HepG2 (cell line): ENCODE data around the gene CDHR5.

ENCODE experiments used
- EZH2 ChIP-seq: conservative IDR thresholded peaks from 2 replicates; pipeline ENCODE4 v1.6.1; 2012; ENCODE audit warnings: mild to moderate bottlenecking, low read depth, low read length, moderate library complexity
- JUN ChIP-seq: sonication (generic); formaldehyde crosslinking; IDR thresholded peaks from 2 replicates; pipeline ENCODE4 v1.4.0; 2020; ENCODE audit warnings: mild to moderate bottlenecking, missing genetic modification reagents
- KDM5A ChIP-seq: fragments of 200-600 bp; sonication (generic); IDR thresholded peaks from 2 replicates; pipeline ENCODE4 v1.7.0; 2018; ENCODE audit warnings: antibody characterized with exemption, mild to moderate bottlenecking, low read length, borderline replicate concordance
- NFKB2 ChIP-seq: sonication (generic); formaldehyde crosslinking; IDR thresholded peaks from 2 replicates; pipeline ENCODE4 v1.4.0; 2020; ENCODE audit warnings: missing genetic modification reagents, borderline replicate concordance
- POLR2AphosphoS2 ChIP-seq: IDR thresholded peaks from 2 replicates; pipeline ENCODE4 v1.6.1; 2011; ENCODE audit warnings: low read depth, low read length, improper control_type of control experiment
- ZNF224 ChIP-seq: sonication (generic); formaldehyde crosslinking; IDR thresholded peaks from 2 replicates; pipeline ENCODE4 v1.5.0; 2020; ENCODE audit warnings: mild to moderate bottlenecking, missing genetic modification reagents
- ZNF292 ChIP-seq: sonication (generic); formaldehyde crosslinking; IDR thresholded peaks from 2 replicates; pipeline ENCODE4 v1.8.1; 2022; ENCODE audit warnings: mild to moderate bottlenecking, low read depth, missing genetic modification reagents, borderline replicate concordance
- ZNF431 ChIP-seq: sonication (generic); formaldehyde crosslinking; IDR thresholded peaks from 2 replicates; pipeline ENCODE4 v1.9.0; 2022; ENCODE audit warnings: missing genetic modification reagents, low read depth, mild to moderate bottlenecking, borderline replicate concordance
- TF ChIP-seq, protein P1 (sequence below): sonication (generic); formaldehyde crosslinking; IDR thresholded peaks from 2 replicates; pipeline ENCODE4 v1.5.1; 2020; ENCODE audit warnings: missing genetic modification reagents, mild to moderate bottlenecking, borderline replicate concordance
- TF ChIP-seq, protein P2 (sequence below): sonication (generic); formaldehyde crosslinking; IDR thresholded peaks from 2 replicates; pipeline ENCODE4 v1.5.0; 2020; ENCODE audit warnings: mild to moderate bottlenecking, missing genetic modification reagents, moderate library complexity
- TF ChIP-seq, protein P3 (sequence below): IDR thresholded peaks from 2 replicates; pipeline ENCODE4 v1.6.1; 2012; ENCODE audit warnings: low read depth, low read length, improper control_type of control experiment
- TF ChIP-seq, protein P4 (sequence below): sonication (generic); formaldehyde crosslinking; IDR thresholded peaks from 2 replicates; pipeline ENCODE4 v1.4.0; 2020; ENCODE audit warnings: missing genetic modification reagents
- TF ChIP-seq, protein P5 (sequence below): sonication (generic); formaldehyde crosslinking; IDR thresholded peaks from 2 replicates; pipeline ENCODE4 v1.4.0; 2020; ENCODE audit warnings: missing genetic modification reagents
- TF ChIP-seq, protein P6 (sequence below): sonication (generic); formaldehyde crosslinking; IDR thresholded peaks from 2 replicates; pipeline ENCODE4 v1.5.0; 2020; ENCODE audit warnings: missing genetic modification reagents, mild to moderate bottlenecking, borderline replicate concordance

DNA sequence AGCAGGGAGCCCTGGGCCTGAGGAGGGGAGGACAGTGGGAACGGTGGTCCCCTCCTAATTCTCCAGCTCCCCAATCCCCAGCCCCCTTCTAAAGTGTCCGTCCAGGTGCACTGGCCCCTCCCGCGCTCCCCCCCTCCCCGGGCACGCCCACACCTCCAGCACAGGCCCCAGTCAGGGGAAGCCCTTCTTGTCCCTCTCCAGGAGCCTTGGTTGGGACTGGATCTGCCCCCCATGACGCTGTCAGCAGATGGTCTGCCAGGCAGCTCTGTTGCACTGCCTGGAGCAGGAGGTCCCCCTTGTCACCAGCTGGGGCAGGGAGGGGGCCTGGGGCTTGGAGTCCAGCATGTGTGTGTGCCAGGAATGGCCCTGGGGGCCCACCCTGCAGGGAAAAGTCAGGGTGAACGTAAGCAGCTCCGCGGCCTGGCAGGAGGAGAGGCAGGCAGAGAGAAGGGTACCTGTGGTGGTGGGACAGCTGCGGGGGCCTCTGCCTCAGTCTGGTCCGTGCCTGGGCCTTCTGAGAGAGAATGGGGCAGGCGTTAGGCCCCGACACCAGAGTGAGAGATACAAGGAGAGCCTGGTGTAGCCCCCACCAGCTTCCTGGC is 10.6 kb downstream of the CDHR5 start:
- TF ChIP-seq, protein P1, sequence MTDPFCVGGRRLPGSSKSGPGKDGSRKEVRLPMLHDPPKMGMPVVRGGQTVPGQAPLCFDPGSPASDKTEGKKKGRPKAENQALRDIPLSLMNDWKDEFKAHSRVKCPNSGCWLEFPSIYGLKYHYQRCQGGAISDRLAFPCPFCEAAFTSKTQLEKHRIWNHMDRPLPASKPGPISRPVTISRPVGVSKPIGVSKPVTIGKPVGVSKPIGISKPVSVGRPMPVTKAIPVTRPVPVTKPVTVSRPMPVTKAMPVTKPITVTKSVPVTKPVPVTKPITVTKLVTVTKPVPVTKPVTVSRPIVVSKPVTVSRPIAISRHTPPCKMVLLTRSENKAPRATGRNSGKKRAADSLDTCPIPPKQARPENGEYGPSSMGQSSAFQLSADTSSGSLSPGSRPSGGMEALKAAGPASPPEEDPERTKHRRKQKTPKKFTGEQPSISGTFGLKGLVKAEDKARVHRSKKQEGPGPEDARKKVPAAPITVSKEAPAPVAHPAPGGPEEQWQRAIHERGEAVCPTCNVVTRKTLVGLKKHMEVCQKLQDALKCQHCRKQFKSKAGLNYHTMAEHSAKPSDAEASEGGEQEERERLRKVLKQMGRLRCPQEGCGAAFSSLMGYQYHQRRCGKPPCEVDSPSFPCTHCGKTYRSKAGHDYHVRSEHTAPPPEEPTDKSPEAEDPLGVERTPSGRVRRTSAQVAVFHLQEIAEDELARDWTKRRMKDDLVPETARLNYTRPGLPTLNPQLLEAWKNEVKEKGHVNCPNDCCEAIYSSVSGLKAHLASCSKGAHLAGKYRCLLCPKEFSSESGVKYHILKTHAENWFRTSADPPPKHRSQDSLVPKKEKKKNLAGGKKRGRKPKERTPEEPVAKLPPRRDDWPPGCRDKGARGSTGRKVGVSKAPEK (CRISPR knock-in tag): no peak
- TF ChIP-seq EZH2: no peak
- TF ChIP-seq ZNF431: no peak
- no peak for TF ChIP-seq POLR2AphosphoS2
- TF ChIP-seq NFKB2 (CRISPR knock-in tag): no peak
- TF ChIP-seq JUN: no peak
- no peak for TF ChIP-seq ZNF224 (CRISPR knock-in tag)
- TF ChIP-seq, protein P2, sequence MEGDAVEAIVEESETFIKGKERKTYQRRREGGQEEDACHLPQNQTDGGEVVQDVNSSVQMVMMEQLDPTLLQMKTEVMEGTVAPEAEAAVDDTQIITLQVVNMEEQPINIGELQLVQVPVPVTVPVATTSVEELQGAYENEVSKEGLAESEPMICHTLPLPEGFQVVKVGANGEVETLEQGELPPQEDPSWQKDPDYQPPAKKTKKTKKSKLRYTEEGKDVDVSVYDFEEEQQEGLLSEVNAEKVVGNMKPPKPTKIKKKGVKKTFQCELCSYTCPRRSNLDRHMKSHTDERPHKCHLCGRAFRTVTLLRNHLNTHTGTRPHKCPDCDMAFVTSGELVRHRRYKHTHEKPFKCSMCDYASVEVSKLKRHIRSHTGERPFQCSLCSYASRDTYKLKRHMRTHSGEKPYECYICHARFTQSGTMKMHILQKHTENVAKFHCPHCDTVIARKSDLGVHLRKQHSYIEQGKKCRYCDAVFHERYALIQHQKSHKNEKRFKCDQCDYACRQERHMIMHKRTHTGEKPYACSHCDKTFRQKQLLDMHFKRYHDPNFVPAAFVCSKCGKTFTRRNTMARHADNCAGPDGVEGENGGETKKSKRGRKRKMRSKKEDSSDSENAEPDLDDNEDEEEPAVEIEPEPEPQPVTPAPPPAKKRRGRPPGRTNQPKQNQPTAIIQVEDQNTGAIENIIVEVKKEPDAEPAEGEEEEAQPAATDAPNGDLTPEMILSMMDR (CRISPR knock-in tag): no peak
- TF ChIP-seq, protein P3, sequence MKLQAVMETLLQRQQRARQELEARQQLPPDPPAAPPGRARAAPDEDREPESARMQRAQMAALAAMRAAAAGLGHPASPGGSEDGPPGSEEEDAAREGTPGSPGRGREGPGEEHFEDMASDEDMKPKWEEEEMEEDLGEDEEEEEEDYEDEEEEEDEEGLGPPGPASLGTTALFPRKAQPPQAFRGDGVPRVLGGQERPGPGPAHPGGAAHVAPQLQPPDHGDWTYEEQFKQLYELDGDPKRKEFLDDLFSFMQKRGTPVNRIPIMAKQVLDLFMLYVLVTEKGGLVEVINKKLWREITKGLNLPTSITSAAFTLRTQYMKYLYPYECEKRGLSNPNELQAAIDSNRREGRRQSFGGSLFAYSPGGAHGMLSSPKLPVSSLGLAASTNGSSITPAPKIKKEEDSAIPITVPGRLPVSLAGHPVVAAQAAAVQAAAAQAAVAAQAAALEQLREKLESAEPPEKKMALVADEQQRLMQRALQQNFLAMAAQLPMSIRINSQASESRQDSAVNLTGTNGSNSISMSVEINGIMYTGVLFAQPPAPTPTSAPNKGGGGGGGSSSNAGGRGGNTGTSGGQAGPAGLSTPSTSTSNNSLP: no peak
- TF ChIP-seq, protein P4, sequence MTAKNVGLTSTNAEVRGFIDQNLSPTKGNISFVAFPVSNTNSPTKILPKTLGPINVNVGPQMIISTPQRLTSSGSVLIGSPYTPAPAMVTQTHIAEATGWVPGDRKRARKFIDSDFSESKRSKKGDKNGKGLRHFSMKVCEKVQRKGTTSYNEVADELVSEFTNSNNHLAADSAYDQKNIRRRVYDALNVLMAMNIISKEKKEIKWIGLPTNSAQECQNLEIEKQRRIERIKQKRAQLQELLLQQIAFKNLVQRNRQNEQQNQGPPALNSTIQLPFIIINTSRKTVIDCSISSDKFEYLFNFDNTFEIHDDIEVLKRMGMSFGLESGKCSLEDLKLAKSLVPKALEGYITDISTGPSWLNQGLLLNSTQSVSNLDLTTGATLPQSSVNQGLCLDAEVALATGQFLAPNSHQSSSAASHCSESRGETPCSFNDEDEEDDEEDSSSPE (CRISPR knock-in tag): no peak
- TF ChIP-seq, protein P5, sequence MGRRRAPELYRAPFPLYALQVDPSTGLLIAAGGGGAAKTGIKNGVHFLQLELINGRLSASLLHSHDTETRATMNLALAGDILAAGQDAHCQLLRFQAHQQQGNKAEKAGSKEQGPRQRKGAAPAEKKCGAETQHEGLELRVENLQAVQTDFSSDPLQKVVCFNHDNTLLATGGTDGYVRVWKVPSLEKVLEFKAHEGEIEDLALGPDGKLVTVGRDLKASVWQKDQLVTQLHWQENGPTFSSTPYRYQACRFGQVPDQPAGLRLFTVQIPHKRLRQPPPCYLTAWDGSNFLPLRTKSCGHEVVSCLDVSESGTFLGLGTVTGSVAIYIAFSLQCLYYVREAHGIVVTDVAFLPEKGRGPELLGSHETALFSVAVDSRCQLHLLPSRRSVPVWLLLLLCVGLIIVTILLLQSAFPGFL (CRISPR knock-in tag): no peak
- no peak for TF ChIP-seq KDM5A
- TF ChIP-seq, protein P6, sequence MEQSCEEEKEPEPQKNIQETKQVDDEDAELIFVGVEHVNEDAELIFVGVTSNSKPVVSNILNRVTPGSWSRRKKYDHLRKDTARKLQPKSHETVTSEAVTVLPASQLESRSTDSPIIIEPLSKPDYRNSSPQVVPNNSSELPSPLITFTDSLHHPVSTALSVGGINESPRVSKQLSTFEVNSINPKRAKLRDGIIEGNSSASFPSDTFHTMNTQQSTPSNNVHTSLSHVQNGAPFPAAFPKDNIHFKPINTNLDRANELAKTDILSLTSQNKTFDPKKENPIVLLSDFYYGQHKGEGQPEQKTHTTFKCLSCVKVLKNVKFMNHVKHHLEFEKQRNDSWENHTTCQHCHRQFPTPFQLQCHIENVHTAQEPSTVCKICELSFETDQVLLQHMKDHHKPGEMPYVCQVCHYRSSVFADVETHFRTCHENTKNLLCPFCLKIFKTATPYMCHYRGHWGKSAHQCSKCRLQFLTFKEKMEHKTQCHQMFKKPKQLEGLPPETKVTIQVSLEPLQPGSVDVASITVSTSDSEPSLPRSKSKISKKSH (CRISPR knock-in tag): no peak
- no peak for TF ChIP-seq ZNF292 (CRISPR knock-in tag)
